GM19351 (cell line): ENCODE data around the gene PRDX3.
A peak's percentile ranks its signal among the peaks of the same experiment; 100 is the strongest.
"Not testable (repeated sequence)": the region's sequence is repeated elsewhere in the genome, so short reads cannot be mapped to it uniquely, and the experiment has no call there.

Source experiments
- ATAC-seq: cut with Tn5 transposase; IDR thresholded peaks from one replicate; pipeline ENCODE4 v1.9.1; 2021; ENCODE audit warnings: mild to moderate bottlenecking, moderate library complexity; ENCODE audit not compliant: unreplicated experiment

The PRDX3 gene

DNA sequence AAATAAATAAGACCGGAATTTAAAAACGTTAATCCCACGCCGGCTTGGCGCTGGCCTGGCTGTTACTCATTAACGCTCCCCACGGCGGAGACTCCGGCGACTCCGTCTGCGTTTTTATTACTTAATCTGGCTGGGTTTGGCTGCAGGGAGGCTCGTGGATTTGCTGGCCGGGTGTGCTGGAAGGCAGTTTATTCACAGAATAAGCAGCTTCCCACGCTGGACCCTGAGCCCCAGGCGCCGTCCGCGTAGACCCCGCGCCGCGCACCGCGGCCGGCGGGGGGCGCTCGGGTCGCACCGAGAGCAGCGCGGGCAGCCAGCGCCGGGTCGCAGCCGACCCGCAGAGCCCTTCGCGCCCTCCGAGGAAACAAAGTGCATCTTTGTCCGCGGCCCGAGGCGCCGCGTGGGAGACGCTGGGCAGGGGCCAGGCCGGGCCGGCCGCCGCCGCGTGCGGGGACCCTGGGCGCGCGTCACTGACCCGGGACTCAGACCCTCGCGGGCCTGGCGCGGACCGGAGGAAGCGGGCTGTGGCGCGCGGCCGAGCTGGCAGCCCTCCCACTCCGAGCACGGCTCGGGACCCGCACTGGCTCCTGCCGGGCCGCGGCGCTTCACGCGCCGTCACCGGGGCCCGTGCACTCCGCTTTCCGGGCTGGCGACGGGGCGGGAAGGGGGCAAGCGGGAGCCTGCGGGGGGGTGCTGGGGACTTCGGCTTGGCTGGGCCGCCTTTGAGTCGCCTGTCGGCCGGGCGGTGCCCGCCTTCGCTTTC lies 28.2 kb upstream of the PRDX3 start:
- peak; percentile 56 for ATAC-seq

DNA sequence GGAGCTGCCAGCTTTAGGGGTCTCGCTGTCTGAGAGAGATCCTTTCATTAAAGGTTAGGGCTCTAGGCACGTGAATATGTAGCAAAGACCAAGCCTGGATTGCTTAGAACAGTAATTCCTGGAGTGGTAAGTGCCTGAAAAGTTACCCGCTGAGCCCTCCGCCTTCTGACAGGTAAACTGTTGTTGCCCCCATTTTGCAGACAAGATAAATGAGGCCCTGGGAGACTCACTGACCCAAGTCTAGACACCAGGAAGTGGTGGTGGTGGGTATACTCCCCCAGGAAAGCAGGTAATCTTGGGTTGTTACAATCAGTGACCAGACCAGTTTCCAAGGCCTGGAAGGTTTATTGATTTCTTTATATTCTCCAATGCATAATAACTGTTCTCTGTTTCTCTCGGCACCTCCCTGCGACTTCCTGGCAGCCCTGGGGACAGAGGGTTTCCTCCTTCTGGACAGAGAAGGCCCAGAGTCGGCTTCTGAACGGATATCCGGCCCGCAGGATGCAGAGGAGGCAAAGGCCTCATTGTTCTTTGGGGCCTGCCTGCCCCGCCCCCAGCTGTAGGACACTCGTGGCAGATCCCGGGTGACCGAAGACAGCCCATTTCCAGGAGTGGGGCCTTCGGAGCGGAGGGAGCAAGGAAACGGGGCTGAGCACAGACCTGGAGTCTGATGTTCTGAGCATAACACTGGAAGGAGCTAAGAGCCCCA lies 27.4 kb upstream of the PRDX3 start:
- ATAC-seq = peak; percentile 25

DNA sequence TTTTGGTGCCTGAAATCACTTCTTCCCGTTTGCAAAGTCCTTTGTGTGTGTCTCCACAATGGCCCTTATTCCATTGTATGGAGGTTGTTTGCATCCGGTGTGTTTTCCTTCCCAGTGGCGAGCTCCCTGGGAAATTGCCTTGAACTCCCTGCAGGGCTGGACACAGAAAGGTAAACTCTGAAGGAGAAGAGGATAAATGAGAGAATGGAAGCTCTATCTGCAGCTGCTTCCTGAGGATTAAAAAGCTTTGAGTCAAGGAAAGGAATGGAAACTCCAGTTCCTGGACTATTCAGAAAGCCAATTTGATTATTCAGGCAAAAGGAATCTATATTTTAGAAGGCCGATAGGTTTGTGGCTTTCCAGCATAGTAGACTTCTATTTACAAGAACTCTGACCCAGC lies 24.4 kb upstream of the PRDX3 start:
- no peak for ATAC-seq

DNA sequence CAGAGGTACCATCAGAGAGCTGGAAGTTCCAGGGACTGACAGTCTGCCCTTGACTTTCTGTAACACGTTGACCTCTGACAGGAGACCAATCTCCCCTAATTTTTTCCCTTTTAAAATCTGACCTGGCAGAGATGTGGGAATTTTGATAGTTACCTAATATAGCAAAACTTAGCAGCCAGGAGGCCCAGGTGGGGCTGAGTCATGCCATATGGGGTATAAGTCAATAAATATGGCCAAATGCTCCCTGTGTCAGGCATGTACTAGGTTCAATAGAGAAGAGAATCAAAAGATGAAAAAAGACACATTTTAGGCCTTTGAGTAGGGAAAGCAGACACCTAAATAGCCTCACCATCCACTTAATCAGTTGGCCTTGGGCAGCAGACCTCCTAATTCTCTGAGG lies 22.6 kb upstream of the PRDX3 start:
- ATAC-seq = no peak

DNA sequence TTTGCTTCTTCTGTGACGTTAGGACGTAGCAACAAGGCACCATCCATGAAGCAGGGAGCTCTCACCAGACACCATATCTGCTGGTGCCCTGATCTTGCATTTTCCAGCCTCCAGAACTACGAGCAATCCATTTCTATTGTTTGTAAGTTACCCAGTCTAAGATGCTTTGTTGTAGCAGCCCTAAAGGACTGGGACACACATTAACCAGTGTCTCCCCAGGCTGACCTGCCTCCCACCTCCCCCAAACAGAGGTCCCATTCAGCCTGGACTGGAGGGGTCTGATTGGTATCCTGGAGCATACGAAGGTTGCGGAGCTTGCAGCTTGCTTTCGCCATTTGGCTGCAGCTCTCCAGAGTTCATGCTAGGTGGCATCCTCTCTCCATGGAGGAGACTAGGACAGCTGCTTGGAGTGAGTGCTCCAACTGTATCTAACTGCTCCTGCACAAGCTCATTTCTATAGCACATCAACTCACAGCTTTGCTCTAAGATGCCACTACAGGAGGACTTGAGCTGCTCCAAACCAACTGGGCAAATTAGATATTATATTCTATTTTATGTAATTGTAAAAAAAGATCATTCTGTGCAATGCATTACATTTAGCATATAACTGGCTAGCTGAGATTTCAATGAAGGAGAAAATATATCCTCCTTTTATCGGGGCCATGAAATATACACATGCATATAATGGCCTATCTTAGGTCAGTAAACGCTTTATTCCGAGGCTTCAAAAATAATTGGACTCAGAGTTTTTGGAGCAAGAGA lies 20.8 kb upstream of the PRDX3 start:
- ATAC-seq = peak; percentile 69

DNA sequence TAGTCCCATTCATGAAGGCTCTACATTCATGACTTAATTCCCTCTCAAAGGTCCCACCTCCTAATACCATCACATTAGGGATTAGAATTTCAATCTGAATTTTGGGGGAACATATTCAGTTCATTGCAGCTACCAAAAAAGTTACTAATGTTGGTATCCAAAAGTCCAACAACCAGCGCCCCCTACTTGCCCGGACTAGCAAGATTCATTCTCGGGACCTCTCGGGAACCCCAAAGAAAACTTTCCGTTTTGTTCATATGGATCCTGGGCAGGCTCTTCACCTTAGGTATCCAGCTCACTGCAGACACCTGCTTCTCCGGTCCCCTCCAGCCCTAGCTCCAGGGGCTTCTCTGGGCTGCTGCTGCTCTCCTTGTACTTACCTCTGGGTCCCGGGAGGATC lies 19.8 kb upstream of the PRDX3 start:
- no peak for ATAC-seq

DNA sequence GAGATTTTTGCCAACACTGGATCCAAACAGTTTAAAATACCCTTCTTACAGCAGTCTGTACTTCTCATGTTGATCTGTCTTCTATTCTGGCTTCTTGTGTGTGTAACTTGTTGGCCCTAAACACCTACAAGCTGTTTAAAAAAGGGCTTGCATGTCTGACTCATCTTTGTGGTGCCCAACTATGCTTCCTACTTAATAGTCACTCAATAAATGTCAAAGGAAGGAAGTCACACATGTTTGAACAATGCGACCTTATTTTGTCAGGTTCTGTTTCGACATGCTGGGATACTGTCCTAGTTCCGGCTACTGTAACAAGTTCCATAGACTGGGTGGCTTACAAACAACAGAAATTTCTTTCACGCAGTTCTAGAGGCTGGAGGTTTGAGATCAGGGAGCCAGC lies 19.3 kb upstream of the PRDX3 start:
- ATAC-seq = no peak

DNA sequence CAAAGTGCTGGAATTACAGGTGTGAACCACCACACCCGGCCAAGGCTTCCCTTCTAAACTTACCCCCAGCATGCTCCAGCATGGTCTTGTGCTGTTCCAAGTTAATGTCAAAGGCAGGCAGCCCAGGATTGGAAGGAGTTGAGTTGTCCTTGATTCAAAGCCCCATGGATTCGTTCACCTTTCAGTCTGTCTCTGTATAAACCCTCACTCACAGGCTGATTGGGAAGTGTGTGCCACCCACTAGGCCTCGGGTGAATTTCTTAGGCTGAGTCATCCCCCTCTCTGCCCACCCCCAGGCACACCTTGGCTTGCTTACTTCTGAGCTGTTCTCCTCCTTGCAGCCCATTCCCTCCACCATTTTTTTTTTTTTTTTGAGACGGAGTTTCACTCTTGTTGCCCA lies 13.3 kb upstream of the PRDX3 start:
- ATAC-seq = no peak

DNA sequence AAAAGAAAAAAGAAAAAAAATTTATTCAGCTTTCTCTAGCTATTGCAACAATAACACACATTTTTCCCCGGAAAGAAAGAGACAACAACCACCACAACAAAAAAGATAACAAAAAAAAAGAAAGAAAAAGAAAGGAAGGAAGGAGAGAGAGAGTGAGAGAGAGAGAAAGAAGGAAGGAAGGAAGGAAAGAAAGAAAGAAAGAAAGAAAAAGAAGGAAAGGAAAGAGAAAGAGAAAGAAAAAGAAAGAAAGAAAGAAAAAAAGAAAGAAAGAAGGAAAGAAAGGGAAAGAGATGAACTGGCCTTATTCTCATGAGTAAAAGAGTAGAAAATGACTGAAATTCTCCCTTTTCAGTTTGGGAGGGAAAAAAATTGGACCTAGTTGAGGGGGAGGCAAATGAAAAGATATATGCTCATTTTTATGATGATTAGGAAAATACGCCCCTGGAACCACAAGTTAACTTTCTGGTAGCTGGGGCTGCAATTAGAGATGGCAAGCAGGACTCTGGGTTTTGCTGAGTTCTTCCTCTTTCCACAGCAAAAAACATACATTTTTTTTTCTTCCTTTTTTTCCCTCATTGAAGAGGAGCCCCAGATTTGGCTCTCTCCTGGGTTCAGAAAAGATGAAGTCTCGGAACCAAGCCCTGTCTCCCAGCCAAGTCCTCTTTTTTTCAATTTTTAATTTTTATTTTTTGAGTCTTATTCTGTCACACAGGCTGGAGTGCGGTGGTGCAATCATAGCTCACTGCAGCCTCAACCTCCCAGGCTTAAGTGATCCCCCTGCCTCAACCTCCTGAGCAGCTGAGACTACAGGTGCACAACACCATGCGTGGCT lies 12.6 kb upstream of the PRDX3 start:
- no peak for ATAC-seq

DNA sequence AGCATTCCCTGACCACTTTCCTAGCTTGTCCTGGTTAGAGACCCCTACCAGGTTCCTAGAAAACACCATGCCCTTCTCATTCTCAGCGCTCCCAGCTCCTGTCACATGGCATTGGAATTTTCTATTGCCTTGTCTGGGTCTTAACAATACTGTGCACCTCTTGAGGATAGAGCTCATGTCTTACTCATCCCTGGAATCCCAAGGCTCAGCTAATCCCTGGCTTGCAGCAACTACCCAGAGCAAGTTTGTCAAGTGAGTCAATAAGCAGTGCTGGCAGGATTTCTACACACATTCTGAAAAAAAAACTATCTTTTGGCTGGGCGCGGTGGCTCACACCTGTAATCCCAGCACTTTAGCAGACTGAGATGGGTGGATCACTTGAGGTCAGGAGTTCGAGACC lies 11.7 kb upstream of the PRDX3 start:
- no peak for ATAC-seq

DNA sequence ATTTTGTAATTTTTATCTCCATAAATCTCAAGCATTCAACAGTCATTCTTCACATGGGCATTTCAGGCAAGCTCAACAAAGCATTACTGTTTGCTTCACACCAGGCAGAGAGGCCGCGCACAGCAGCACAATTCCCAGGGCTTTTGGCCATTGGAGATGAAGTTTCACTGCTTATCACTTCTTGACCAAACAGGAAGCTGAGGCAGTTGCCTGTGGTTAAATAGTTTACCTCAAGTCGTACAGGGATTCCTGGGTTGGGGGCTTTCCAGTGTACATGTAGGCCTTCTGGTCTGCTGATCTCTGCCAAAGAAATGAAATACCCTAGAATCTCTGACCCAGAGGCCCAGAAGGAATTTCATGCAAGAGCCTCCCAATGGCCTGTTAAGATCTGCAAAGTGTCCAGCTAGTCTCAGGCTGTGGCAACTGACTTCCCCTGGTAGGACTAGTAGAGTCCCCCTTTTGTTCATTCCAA lies 11.2 kb upstream of the PRDX3 start:
- ATAC-seq = no peak

DNA sequence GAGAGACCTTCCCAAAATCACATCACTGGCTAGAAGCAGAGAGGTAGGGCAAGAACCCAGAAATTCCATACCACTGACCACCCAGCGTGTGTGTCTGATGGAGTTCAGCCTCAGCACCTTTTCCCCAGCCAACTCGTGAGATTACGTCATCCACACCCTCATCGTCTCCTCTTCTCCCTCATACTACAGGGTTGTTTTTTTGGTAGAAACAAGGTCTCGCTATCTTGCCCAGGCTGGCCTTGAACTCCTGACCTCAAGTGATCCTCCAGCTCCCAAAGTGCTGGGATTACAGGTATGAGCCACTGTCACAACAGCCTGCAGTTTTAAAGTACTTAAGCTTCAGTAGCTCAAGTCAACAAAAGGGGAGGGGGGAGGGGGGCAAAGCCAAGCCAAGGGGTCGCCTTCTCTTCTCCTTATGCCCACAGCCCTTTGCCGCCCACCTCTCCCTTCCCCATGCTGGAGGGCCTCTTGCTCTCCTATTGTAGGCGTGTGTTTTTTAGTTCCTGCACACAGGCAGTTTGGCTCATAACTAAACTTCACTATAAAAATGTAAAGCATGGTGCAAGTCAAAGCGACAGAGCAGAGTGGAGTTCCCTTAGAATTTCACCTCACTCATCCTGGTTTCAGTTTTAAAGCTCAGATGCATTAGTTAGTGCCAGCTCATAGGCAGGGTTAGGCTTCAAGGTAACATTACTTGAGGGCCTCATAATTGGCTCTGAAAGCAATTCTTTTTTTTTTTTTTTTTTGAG lies 5.2 kb upstream of the PRDX3 start:
- ATAC-seq = no peak

DNA sequence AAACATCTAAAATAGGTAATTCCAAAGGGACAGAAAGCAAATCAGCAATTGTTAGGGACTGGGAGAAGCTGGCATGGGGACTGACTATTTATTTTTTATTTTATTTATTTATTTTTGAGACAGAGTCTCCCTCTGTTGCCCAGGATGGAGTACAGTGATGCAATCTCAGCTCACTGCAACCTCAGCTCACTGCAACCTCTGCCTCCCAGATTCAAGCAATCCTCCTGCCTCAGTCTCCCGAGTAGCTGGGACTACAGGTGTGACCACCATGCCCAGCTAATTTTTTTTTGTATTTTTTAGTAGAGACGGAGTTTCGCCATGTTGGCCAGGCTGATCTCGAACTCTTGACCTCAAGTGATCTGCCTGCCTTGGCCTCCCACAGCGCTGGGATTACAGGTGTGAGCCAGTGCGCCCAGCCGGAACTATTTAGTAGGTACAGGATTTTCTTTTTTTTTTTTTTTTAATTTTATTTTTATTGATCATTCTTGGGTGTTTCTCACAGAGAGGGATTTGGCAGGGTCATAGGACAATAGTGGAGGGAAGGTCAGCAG lies 2.3 kb upstream of the PRDX3 start:
- not testable (repeated sequence) for ATAC-seq

DNA sequence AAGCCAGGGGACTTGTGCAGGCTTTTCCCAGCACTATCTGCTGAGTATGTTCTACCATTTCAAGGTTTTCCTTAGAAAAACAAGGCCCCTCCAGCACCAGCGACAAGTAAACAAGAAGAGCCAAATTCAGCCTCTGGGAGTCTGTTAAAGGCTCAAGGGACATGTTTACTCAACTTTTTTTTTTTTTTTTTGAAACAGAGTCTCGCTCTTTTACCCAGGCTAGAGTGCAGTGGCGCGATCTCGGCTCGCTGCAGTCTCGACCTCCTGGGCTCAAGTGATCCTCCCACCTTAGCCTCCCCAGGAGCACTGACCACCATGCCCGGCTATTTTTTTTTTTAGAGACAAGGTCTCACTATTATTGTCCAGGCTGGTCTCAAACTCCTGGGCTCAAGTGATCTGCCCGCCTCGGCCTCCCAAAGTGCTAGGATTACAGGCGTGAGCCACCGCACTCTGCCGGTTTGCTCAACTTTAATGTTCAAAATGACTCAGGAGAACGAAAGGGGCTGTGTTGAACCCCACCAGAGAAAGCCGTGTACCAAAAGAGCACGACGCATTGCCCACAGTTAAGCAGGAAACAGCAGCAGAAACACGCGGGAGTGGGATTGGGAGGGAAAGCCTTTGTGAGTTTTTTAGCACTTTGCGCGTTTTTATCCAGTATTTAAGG lies 772 bp downstream of the PRDX3 start:
- peak; percentile 20 for ATAC-seq

DNA sequence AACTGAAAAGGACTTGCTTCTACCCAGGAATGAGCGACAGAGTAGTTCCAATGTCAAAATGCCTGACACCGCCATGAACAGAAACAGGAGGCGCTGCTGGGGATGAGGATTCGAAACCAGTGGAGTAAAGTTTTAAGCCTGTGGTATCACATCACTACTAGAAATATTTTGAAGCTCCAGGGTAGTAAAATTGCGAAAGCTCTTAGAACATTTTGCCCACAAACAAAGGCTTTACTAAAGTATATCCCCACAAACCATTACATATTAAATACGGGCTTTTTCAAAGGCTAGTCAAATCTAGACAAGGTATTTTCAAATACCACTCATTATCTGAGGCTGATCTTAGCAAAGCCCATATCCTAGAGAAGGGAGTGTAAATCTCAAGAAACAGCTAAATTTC lies 2.4 kb downstream of the PRDX3 start:
- no peak for ATAC-seq

DNA sequence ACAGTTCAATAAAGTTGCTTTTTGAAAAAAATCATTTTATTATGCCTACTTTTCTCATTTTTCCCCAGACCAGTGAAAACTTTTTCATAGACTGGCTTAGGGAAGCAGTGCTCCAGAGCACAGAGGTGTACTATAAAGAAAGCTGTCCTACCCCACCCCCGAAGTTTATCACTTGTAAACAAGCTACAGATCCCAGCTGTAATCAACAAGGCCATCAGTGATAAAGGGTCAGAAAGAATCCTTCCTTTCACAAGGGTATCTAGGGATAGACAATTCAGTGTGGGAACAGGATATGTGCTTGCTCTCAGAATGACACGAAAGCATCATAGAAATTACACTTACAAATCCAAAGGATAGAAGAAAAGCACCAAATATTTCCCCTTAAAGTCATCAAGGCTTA lies 4.5 kb downstream of the PRDX3 start:
- no peak for ATAC-seq

DNA sequence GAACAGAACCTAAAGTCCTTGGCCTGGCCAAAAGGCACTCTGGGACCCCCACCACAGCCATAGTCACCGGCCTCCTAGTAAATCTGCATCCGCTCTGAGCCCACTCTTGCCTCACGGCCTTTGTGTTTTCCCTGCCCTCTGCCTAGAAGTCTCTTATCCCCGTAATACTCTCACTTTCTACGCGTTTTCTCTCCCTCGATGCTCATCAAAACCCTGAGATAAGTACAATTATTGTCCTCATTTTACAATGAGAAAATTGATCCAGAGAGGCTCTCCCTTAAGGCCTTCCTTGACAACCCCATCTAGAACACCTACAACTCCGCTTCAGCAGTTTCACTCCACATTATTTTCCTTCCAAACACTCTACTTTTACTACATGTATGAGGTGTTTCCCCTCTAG lies 11.6 kb downstream of the PRDX3 start:
- no peak for ATAC-seq

DNA sequence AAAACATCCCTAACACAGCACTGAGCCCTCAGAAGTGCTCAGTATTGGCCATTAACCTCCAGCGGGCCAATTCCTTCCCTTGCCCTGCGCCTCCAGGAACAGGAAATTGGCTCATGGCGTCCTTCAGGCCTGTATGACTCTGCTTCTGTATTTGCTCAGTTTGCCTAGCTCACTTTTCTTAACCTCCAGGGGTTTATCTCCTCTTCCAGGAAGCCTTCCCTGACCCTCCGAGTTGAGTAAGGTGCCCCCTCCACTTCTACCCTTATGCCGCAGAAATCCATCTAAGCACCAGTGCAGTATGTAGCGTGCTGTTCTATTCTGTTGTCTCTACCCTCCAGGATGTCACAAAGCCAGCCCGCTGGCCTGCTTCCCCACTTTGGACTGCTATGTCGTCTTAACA lies 12.0 kb downstream of the PRDX3 start:
- no peak for ATAC-seq

DNA sequence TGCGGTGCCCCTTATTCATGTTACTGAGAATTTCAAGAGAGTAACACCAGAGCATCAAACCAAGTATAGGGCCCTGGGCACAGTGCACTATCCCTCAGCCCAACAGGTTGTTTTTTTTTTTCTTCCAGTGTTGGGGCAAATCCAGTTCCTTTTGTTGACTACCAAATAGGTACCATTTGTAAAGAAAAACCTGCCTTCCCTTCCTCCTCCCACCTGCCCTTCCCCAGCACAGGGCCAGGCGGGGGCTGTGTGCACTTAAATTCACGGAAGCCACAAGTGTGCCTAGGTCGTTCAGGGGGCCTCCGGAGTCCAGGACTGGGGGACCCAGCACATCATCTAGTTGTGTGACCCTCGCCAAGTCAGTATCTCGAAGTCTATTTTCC lies 12.5 kb downstream of the PRDX3 start:
- peak; percentile 2 for ATAC-seq
